GM19035 (cell line): ENCODE results near the gene SCGB1C2.
"Not testable (repeated sequence)": the region's sequence is repeated elsewhere in the genome, so short reads cannot be mapped to it uniquely, and the experiment has no call there.

Experiments
- ATAC-seq: cut with Tn5 transposase; IDR thresholded peaks from one replicate; pipeline ENCODE4 v1.9.1; 2021; ENCODE audit not compliant: unreplicated experiment

SCGB1C2 gene

DNA sequence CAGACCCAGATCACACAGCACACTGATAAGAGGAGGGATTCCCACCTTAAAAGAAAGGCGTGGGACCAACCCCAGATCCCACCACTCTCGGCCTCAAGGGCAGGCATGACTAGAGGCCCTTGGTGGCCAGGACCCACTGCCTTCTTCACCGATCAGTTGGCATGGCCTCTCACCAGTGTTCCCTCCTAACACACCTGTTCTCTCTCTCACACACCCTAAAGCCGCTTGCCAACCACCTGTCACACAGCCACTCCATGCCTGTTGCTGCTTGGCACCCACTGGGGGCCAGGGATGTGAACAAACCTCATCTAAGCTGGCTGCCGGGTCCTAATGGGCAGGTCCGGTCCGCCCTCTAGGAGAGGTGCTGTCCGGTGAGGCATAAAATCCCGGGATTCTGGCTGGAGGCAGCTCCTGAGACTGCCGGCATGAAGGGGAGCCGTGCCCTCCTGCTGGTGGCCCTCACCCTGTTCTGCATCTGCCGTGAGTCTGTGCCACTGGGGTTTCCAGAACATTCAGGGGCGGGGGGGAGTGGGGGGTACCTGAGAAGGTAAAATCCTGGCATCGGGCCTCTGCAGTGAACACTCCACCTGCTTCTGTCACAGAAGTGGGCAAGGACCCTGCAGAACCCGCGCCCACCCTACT, at the start of gene SCGB1C2:
Gene SCGB1C2, plus strand, starts transcription at position 404 of the 642 bp plus-strand sequence. Its CDS starts 22 bp downstream, at position 426.
- not testable (repeated sequence) for ATAC-seq

DNA sequence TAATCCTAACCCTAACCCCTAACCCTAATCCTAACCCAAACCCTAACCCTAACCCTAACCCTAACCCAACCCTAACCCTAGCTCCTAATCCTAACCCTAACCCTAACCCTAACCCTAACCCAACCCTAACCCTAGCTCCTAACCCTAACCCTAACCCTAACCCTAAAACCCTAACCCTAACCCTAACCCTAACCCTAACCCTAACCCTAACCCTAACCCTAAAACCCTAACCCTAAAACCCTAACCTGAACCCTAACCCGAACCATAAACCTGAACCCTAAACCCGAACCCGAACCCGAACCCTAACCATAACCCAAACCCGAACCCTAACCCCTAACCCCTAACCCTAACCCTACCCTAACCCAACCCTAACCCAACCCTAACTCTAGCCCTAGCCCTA, 24.3 kb upstream of the SCGB1C2 start:
- ATAC-seq = not testable (repeated sequence)

DNA sequence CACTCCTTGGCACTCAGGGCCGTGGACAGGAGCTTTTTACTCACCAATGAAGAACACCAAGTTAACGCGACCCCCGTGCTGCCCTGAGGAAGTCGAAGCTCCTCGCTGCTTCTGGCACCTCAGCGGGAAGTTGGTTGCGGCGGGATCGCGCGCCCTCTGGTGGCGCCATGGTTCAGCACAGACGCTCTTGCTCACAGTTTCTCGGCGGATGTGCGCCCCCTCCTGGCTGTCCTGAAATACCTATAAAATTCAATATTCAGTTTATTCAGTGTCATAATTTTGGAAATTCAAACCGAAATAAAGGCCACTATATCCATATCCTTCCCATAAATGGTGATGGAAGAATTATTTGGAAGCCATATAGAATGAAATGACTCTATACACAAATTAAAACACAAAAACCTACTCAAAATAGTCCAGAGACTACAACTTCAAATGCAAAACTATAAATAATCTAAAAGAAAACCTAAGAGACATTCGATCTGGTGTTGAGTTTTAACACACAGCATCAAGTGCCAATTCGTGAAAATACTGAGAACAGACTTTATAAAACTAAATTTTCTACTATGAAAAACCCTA, 18.9 kb upstream of the SCGB1C2 start:
- not testable (repeated sequence) for ATAC-seq

DNA sequence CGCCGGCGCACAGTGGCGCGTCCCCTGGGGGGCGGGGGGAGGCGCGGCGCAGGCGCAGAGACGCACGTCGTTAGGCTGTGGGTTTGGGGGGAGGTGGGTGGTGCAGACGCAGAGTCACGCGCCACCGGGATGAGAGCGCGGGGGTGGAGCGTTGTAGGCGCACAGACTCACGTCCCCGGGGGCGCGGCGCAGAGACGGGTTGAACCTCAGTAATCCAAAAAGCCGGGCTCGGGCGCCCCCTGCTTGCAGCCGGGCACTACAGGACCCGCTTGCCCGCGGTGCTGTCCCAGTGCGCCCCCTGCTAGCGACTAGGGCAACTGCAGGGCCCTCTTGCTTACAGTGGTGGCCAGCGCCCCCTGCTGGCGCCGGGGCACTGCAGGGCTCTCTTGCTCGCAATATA, 3.4 kb upstream of the SCGB1C2 start:
- ATAC-seq = not testable (repeated sequence)

DNA sequence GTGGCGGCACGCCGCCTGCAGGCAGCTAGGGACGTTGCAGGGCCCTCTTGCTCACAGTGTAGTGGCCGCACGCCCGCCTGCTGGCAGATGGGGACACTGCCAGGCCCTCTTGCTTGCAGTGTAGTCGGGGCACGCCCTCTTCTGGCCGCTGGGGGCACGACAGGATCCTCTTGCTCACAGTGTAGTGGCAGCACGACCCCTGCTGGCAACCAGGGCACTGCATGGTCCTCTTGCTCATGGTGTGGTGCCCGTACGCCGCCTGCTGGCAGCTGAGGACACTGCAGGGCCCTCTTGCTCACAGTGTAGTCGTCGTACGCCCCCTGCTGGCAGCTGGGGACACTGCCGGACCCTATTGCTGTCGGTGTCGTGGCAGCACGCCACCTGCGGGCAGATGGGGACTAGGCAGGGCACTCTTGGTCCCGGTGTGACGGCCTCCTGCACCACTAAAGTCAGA, 3.0 kb upstream of the SCGB1C2 start:
- peak; percentile 85 for ATAC-seq

DNA sequence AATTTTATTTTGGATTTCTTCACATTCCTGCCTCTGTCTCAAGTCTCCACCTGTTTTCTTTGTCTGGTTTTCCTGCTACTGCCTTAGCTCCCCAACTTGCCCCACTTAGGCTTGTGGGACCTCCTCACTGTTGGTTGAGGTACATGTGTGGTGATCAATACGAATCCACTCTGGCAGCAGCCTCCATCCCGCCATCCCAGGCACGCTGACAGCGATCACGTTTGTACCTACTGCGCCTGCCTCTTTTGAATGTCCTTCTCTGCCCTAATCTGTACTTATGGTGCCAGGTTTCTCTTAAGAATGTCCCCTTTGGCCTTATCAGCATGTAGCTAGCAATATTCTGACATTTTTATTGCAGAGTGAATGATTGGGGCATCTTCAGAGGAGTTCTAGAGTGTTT, 2.3 kb upstream of the SCGB1C2 start:
- not testable (repeated sequence) for ATAC-seq

DNA sequence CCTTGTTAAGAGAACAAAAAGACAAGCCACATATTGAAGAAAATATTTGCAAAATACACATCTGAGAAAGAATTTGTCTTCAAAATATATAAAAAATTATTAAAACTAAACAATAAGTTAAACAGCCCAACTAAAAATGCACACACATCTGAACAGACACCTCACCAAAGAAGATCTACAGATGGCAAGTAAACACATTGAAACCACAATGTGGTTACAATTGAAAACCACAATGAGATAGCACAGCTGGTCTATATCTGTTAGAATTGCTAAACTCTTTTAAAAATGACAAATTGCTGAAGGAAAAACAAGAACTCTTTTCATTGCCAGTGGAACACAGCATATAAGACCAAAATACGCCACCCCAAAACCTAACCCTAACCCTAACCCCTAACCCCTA, 1.5 kb upstream of the SCGB1C2 start:
- not testable (repeated sequence) for ATAC-seq

DNA sequence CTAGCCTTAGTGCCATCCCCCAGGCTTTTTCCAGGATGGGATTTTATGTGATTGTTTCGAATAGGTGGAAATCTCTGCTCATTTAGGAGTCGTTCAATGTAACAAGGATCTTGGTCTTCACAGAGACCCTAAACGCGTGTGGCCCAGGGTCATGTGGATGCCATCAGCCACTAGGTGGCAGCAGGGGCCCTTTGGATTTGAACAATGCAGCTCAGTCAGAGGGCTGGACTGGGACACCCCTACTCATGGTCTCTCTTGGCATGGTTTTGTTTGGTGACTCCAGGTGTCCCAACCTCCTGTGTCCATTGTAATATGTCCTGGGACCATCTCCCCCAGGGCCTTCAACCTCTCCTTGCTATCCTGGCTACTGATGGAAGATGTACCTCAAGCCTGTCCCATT, 838 bp upstream of the SCGB1C2 start:
- peak; percentile 63 for ATAC-seq

DNA sequence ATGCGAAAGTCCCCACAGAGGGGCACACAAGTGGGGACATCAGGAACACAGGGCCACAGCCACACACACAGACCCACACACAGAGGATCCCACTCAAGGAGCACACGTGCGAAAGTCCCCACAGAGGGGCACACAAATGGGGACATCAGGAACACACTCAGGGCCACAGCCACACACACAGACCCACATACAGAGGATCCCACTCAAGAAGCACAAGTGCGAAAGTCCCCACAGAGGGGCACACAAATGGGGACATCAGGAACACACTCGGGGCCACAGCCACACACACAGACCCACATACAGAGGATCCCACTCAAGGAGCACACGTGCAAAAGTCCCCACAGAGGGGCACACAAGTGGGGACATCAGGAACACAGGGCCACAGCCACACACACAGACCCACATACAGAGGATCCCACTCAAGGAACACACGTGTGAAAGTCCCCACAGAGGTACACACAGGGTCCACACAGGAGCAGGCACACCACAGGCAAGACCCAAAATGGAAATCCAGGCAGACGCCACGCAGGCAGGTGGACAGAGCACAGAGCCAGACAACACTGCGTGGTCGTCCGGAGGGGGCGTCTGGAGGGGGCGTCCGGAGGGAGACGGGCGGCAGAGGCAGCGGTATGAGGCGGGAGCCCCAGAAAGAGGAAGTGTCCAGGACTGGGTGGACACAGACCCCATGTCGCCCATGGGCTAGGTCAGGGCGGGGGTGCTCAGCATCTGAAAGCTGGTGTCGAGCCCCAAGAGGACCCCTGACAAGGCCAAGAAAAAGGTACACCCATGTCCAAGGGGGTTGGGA, 2.2 kb downstream of the SCGB1C2 start:
- ATAC-seq = not testable (repeated sequence)

DNA sequence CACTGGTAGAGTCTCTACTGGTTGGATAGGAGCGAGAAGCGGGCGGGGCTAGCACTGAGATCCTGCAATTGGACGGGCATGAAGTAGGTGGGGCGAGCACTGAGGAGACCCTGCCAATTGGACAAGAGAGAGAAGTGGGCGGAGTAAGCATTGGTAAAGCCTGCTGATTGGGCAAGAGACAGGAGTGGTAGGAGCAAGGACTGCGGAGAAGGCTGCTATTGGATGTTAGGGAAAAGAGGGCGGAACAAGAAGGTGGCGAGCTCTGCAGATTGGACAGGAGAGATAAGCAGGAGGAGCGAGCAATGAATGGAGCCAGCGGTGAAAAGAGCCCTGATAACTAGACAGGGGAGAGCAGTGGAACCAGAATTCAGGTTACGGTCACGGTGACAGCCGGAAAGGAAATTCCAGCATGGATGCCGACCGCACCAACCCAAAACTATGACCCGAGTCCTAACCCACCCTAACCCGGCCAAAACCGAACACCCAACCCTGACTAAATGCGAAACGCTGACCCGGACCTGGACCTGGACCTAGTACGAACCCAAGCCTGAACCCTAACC, 4.8 kb downstream of the SCGB1C2 start:
- ATAC-seq = no peak

DNA sequence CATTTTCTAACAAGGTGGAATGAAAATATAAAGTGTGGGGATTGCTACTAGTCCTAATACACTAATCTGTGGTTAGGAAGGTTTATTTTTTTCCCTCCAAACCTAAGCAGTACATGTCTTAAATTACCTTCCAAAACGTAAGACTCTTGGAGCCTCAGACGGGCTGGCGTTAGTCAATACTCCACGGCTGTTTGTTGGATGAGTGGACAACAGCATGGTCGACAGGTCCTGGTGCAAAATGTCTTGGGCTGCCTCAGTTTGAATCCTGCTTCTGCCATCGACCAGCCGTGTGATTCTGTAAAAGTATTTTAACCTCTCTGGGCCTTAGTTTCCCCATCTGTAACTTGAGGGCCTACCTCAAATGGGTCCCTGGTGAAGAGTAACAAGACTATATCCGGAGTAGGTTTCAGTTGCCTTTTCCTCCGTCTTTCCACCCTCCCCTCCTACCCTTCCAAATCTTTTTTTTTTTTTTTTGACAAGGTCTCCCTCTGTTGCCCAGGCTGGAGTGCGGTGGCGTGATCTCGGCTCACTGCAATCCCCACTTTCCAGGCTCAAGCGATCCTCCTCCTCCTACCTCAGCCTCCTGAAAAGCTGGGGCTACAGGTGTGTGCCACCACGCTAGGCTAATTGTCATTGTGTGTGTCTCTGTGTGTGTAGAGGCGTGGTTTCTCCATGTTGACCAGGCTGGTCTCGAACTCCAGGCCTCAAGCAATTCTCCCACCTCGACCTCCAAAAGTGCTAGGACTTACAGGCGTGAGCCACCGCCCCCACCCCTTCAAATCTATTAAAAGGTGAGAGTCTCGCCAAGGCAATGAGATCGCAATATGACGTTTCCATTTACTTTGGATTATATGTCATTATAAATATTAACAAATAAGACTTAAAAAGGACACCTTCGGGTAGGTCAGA, 5.8 kb downstream of the SCGB1C2 start:
- ATAC-seq = no peak

DNA sequence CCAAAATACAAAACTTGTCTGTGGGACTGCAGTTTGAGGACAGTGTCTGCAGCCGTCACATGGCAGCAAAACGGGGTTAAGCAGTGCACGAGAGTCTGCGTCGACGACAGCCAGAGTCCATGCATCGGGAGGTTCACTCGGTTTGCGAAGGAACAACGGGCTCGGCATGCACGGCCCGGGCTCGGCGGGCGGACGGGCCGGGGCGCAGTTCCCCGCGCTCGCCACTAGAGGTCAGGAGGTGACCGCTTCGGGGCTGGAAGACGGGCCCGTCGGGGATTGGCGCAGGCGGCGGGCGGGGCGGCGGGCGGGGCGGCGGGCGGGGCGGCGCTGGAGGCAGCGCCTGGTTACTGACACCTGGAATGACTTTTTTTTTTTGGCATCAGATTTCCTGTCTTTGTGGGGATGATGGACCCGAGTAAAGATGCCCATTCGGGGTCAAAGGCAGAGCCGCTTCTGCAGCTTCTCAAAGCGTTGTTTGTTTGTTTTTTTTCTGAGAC, 6.5 kb downstream of the SCGB1C2 start:
- ATAC-seq = no peak

DNA sequence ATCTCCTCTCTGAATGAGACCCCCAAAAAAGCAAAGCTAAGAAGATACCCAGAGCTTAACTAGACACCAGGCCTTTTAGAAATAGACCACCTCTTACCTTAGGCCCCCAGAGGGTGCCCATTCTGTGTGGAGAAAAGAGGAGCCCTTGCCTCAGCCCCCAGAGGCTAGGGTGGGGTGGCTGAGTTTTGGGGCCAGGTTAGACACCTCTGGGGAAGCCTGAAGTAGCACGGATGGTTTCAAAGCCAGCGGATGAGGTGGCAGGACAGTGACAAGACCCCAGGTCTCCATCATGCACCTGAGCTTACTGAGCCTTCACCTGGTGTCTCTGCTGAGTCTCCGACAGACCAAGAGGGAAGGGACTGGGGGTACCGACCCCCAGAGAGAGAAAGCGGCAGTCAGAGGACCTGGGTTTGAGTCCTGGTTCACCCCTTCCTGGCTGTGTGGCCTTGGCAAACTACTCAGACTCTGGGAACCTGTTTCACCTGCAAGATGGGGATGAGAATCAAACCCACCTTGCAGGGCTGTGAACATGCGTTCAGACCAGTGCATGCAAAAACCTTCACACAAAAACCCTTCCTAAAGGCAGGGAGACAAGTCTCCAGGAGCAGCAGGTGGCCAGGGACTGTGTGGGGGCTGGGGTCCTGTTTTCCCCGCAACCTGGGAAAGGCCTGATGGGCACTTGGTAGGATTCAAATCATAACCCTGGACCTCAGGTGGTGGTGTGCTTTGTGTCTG, 7.7 kb downstream of the SCGB1C2 start:
- ATAC-seq = no peak

DNA sequence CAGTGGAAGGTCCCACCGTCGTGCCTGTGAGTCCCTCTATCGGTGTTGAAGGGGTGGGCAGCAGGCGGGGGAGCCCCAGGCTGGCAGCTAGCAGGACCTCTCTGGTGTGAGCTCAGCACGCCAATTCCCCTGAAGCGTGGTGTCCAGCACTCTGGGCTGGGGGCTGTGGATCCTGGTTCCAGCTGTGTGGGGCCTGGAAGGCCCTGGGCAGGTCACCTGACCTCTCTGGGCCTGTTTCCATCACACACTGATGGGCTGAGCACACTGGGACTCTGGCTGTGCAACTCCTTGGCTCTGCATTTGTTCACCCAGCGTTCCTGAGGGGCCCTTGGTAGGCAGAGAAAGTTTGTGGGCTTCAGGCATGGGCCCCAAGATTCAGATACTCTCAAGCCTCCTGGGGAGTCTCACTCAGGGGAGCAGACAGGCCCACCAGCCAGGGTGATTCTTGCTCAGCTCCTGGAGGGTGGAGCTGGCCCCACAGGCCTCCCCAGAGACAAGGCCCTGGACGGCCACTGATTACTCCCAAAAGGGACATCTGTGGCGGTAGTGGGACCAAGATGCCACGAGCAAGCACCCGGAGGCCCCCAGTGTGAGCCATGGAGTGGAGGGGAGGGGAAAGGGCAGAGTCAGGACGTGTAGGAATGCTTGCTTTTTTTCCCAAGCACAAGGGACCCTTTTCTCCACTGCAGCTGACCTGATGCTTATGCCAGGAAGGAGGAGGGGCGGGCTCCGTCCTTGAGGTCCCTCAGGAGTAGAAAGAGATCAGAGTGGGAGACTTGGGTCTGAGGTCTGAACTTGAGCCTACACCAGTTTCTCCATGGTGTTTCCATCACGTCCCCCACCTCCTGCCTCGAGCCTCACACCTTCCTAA, 8.5 kb downstream of the SCGB1C2 start:
- ATAC-seq = no peak

DNA sequence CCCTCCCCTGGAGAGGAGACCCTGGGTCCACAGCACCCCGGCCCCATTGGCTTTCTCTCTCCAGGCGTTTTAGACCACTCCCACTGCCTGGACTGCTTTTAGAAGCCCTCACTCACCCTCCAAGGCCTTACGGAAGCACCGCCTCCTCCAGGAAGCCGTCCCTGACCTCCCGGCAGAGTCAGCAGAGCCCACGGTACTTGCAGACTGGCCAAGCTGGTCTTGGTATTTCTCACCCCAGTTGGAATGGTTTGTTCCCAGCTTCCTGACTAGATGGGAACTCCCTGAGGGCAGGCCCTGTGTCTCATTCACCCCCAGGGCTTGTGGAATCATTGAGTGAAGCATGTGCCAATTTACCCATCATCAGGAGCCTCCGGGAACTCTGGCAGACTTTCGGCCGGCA, 9.2 kb downstream of the SCGB1C2 start:
- ATAC-seq = no peak

DNA sequence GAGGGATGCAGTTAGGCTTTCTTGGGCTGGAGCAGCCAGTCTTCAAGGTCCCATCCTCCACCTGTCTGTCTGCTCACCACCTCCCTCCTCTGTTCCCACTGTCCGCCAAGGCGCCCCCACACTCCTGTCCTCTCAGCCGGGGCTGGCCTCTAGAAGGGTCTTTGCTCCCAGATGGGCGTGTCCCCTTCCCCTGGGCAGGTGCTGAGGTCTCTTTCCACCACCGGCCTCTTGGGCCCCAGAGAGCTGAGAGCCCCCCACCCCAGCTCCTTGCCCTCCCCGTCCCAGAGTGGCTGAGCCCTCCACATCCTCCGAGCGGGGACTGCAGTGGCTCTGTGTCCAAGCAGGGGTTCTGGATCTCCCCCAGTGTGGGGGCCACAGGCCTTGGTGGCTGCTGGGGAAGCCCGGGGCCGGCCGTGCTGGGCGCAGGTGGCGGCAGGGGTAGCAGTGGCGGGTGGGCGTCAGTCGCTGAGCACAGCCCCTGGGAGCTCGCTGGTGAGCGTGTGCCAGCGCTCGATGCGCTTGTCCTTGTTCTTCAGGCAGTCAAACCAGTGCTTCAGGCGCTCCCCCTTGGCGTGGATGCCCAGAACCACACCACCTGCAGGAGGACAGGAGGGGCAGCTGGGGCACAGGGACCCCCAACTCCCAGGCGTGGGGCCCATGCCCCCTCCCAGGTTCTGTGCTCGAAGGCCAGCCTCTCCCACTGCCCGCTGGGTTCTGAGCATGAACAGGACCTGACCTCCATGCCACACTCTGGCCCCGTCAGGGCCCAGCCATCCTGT, 9.8 kb downstream of the SCGB1C2 start:
- no peak for ATAC-seq

DNA sequence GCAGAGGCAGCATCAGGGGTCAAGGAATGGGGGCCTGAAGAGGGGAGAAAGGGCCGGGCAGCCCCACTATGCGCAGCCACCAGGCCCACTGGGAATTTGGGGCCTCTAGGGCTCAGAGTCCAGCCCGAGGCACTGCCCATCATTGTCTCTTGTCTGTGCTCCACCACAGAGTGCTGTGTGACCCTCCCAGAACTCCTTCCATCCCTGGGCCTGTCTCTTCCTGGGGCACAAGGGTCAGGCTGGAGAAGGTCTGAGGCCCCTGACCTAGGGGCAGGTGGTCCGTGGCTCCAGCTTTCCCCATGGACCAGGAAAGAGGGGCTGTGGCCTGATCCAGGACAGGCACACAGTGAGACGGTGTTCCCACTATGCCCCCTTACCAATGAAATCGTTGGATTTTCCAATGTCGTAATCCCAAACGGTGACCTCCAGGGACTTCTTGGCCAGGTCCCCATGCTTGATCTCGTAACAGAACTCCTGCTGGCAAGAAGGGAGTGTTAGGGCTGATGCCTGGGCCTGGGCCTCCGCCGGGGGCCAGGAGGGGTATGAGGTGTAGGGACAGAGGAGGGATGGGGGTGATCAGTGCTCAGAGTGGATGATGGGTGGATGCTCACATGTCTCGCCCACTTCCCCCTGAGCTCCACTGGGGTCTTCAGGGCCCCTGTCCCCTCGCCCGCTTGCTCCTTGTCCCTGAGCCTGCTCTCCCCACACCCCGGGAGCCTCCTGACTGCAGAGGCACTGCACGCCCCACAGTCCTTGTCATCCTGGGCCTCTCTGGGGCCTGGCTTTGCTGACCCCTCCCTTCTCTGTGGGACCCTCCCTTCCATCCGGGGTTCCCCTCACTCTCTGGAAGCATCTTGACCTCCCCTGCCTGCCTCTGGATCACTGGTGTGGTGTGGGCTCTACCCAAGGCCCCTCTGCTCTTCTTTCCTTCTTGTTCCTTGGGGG, 10.7 kb downstream of the SCGB1C2 start:
- ATAC-seq = no peak
